Stomach (tissue), 9 donors: ENCODE data around the gene LPGAT1. TPM values are rescaled to one million over a fixed set of nuclear protein-coding genes. Genes with fewer than 3 reads are reported as not detected.

Experiments
- DNase-seq, 2 donors: peaks; one replicate each; pipeline versions ENCODE4 v3.0.0 to v3.0.0-alpha.2; 2013 to 2019
- H3K27ac ChIP-seq, 5 donors: fragments of 200-600 bp in 4 of 5; sonication (generic) in 4 of 5; one replicate each; pipeline ENCODE4 v1.5.1; 2013 to 2019; ENCODE audit warnings: mild to moderate bottlenecking in 1 of 5, moderate library complexity in 1 of 5
- H3K27me3 ChIP-seq, 3 donors: fragments of 200-600 bp; sonication (generic); one replicate each; pipeline ENCODE4 v1.5.1; 2017 to 2019; ENCODE audit warnings: mixed run types in 1 of 3
- H3K36me3 ChIP-seq, 4 donors: fragments of 200-600 bp; sonication (generic); 1 replicate in 3 of 4; 2 replicates in 1 of 4; pipeline ENCODE4 v1.5.1; 2016 to 2019
- H3K4me1 ChIP-seq, 4 donors: fragments of 200-600 bp; sonication (generic); one replicate each; pipeline ENCODE4 v1.5.1; 2016 to 2019
- H3K4me3 ChIP-seq, 4 donors: fragments of 200-600 bp; sonication (generic) in 3 of 4; one replicate each; pipeline ENCODE4 v1.5.1; 2016 to 2019; ENCODE audit warnings: mild to moderate bottlenecking in 1 of 4
- H3K9me3 ChIP-seq, 4 donors: fragments of 200-600 bp; sonication (generic); one replicate each; pipeline ENCODE4 v1.5.1; 2016 to 2019
- EP300 ChIP-seq: sonication (generic); formaldehyde crosslinking; IDR thresholded peaks from one replicate; pipeline ENCODE4 v1.6.1; 2017; ENCODE audit warnings: antibody characterized with exemption
- POLR2A ChIP-seq, 4 donors: fragments of 450-650 bp; IDR thresholded peaks; one replicate each; pipeline ENCODE4 v1.6.1; 2016; ENCODE audit warnings: antibody characterized with exemption in 4 of 4, control low read depth in 2 of 4, mild to moderate bottlenecking in 1 of 4, moderate library complexity in 1 of 4
- POLR2AphosphoS5 ChIP-seq, 3 donors: sonication (generic); formaldehyde crosslinking; IDR thresholded peaks; one replicate each; pipeline ENCODE4 v1.6.1; 2016; ENCODE audit warnings: antibody characterized with exemption in 3 of 3
- WGBS, 5 donors: extraction: QIAGEN DNeasy Blood & Tissue Kit in 3 of 5; methylation state at CpG; one replicate each; pipeline versions ENCODE4 v1.1.5 to v1.1.7; 2013 to 2018; 5-methylcytosine and 5-hydroxymethylcytosine counted together
- intact Hi-C: fragments of 100-400 bp; cut with DNase I; formaldehyde crosslinking; loops from one replicate; pipeline ENCODE4 v1.15.1; 2023; ENCODE audit warnings: low total_unique reads
- polyA plus RNA-seq, 3 donors: library from polyadenylated mRNA; stranded (reverse); fragments of 200-250 nt; gene quantifications; one replicate each; pipeline ENCODE4 v1.2.3, GENCODE V29; 2013
- total RNA-seq, 5 donors: library from RNA; depleted of rRNA; stranded (reverse); fragments of >200 nt; gene quantifications; one replicate each; pipeline versions ENCODE4 v1.1.0 to v1.2.3, GENCODE V29; 2014 to 2016
- TF ChIP-seq, protein P1 (sequence below), 7 experiments: fragments of 450-650 bp in 4 of 7; fragments of 200-600 bp in 3 of 7; sonication (generic) in 3 of 7; IDR thresholded peaks; one replicate each; pipeline ENCODE4 v1.5.1; 2016 to 2019; ENCODE audit warnings: antibody characterized with exemption in 7 of 7, control low read depth in 2 of 7, mild to moderate bottlenecking in 1 of 7
- donor health status: healthy with polysubstance abuse.
- donor health status: Bipolar disorder and iron deficiency.
- donor health status: healthy.

LPGAT1 gene
- total and polyA plus RNA-seq, 8 donors = 2.9 to 59.3 (median 5.1) TPM

DNA sequence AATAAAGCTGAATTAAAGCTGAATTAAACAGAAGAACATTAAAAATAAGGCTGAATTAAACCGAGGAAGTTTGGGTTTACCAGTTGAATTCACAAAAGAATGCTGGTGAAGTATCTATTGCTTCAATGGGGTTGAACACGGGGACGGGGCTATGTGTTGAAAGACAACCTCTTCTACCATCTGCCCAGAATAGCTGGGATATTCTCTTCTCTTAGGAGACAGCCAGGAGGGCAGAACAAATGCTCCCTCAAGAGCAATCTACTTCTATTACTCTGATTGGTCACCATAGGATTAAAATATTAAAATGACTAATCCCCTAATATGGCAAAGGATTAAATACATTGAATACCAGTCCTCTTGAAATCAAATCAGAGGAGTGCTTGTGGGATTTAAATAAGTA, 68.4 kb downstream of the LPGAT1 start:
- peaks cover 0 to 9% (median 4%) of the 10 kb centered on the region in 4 donors for H3K9me3 ChIP-seq
- TF ChIP-seq EP300 (no peak), POLR2A (IDR thresholded peaks at IDR 0.05) (no peak), POLR2AphosphoS5 (IDR thresholded peaks at IDR 0.05) (no peak)
- TF ChIP-seq, protein P1, sequence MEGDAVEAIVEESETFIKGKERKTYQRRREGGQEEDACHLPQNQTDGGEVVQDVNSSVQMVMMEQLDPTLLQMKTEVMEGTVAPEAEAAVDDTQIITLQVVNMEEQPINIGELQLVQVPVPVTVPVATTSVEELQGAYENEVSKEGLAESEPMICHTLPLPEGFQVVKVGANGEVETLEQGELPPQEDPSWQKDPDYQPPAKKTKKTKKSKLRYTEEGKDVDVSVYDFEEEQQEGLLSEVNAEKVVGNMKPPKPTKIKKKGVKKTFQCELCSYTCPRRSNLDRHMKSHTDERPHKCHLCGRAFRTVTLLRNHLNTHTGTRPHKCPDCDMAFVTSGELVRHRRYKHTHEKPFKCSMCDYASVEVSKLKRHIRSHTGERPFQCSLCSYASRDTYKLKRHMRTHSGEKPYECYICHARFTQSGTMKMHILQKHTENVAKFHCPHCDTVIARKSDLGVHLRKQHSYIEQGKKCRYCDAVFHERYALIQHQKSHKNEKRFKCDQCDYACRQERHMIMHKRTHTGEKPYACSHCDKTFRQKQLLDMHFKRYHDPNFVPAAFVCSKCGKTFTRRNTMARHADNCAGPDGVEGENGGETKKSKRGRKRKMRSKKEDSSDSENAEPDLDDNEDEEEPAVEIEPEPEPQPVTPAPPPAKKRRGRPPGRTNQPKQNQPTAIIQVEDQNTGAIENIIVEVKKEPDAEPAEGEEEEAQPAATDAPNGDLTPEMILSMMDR (IDR thresholded peaks at IDR 0.05) = no peak
- H3K27ac ChIP-seq = no peak overlapping the region
- intact Hi-C loops = no loop called here
- no peaks in the 10 kb centered on the region for H3K4me1 ChIP-seq
- no peak overlapping the region for H3K4me3 ChIP-seq
- H3K27me3 ChIP-seq = no peaks in the 10 kb centered on the region
- peaks cover 0 to 25% (median 18%) of the 10 kb centered on the region in 4 donors for H3K36me3 ChIP-seq
- 93 to 99% (median 94%) methylated on average over 3 of the region's 3 CpGs for WGBS, 5 donors
- DNase-seq = no peak

DNA sequence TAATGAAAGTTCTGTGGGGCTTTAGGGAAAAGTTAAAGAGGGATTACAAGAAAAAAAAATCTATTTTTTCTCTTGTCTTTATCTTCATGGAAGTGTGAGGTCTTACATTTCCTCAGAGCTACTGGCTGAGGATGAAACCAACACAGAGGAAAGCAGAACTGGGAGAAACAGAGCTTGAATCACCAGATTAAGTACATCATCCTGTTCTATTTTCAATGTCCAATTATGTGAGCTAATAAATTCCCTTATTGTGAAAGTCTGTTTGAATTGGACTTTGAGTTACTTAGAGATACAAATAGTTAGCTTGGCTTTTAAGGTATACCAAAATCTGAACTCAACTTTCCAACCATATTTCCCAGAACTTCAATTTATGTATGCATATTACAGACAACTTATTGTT, 69.2 kb downstream of the LPGAT1 start:
- intact Hi-C loops = no loop called here
- TF ChIP-seq POLR2AphosphoS5 (IDR thresholded peaks at IDR 0.05) (no peak), POLR2A (IDR thresholded peaks at IDR 0.05) (no peak), EP300 (no peak)
- TF ChIP-seq, protein P1 (IDR thresholded peaks at IDR 0.05) = no peak
- Histone ChIP-seq H3K36me3 (peaks cover 0 to 20% (median 14%) of the 10 kb centered on the region in 4 donors), H3K27ac (no peak overlapping the region), H3K9me3 (peaks cover 0 to 9% (median 4%) of the 10 kb centered on the region in 4 donors), H3K4me3 (no peak overlapping the region), H3K4me1 (no peaks in the 10 kb centered on the region), H3K27me3 (no peaks in the 10 kb centered on the region)
- DNase-seq = no peak

DNA sequence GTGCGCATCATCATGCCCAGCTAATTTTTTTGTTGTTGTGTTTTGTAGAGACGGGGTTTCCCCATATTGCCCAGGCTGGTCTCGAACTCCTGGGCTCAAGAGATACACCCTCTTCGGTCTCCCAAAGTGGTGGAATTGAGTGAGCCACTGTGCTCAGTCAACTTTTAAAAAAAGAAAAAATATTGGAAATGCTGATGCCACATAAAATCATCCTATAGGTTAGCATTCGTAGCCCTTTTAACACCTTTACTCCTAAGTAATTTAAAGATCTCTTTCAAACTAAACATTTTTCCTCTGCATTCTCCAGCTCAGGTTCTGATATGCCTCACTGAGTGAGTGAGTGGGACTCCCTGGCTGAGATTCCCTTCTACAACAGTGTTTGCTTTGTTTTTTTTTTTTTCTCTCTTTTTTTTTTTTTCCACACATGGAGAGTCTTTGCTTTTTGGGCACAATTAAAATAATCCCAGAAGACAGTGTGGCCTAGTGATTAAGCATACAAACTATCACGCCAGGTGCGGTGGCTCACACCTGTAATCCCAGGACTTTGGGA, 74.0 kb downstream of the LPGAT1 start:
- DNase-seq = no peak
- Histone ChIP-seq H3K36me3 (peaks cover 0 to 11% (median 5%) of the 10 kb centered on the region in 4 donors), H3K4me1 (no peaks in the 10 kb centered on the region), H3K27ac (no peak overlapping the region), H3K27me3 (no peaks in the 10 kb centered on the region), H3K9me3 (peaks cover 0 to 9% (median 4%) of the 10 kb centered on the region in 4 donors), H3K4me3 (no peak overlapping the region)
- TF ChIP-seq, protein P1 (IDR thresholded peaks at IDR 0.05) = no peak
- TF ChIP-seq POLR2A (IDR thresholded peaks at IDR 0.05) = no peak
- TF ChIP-seq POLR2AphosphoS5 (IDR thresholded peaks at IDR 0.05) = no peak
- TF ChIP-seq EP300 = no peak
- intact Hi-C loops = no loop called here
- 96 to 97% (median 97%) methylated on average over 7 of the region's 7 CpGs for WGBS, 5 donors

DNA sequence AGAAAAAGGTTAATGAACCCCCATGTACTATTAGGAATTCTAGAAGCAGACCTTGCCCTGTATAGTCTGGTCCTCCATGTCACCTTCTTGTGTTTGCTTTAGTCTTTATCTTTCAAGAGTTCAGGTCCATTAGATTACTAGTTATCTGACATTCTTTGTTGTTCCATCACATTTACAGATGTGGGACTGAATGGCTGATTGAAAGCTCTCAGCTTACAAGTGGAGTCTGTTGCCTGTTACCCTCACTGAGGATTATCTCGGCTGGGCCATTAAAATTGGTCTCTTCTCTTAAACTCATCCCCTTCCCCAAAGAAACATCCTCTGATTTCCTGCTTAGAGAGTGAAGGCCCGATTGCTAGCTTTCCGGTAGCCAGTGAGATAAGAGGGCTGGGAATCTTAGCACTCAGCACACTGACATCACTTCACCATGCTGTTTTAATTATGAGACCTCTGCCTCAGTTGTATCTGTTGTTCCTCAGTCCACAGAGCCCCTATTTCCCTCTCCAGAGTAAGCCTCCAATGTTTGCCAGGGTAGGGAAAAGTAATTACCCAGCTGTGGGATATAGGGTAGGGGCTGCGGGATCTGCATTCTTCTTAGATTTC, 76.8 kb downstream of the LPGAT1 start:
- no peak overlapping the region for H3K4me3 ChIP-seq
- no peak for DNase-seq
- peaks cover 0 to 33% (median 26%) of the 10 kb centered on the region in 4 donors for H3K36me3 ChIP-seq
- peaks cover 0 to 9% (median 4%) of the 10 kb centered on the region in 4 donors for H3K9me3 ChIP-seq
- H3K27ac ChIP-seq = no peak overlapping the region
- WGBS, 5 donors = 76 to 92% (median 81%) methylated on average over 4 of the region's 4 CpGs
- no peaks in the 10 kb centered on the region for H3K27me3 ChIP-seq
- H3K4me1 ChIP-seq = no peaks in the 10 kb centered on the region
- intact Hi-C loops = no loop called here
- TF ChIP-seq POLR2A (IDR thresholded peaks at IDR 0.05) (no peak), POLR2AphosphoS5 (IDR thresholded peaks at IDR 0.05) (no peak), EP300 (no peak)
- TF ChIP-seq, protein P1 (IDR thresholded peaks at IDR 0.05) = no peak
